Testis (tissue), 2 donors: ENCODE data around the gene TEX101.

ENCODE experiments used
- POLR2A ChIP-seq: fragments of 450-650 bp; IDR thresholded peaks from one replicate; pipeline ENCODE4 v1.6.1; 2017; ENCODE audit warnings: antibody characterized with exemption, mild to moderate bottlenecking, moderate library complexity
- TF ChIP-seq, protein P1 (sequence below), 3 experiments: fragments of 450-650 bp in 2 of 3; fragments of 200-600 bp in 1 of 3; sonication (generic) in 1 of 3; IDR thresholded peaks; one replicate each; pipeline ENCODE4 v1.5.1; 2016 to 2019; ENCODE audit warnings: antibody characterized with exemption in 3 of 3, mild to moderate bottlenecking in 2 of 3, moderate library complexity in 1 of 3

- TF ChIP-seq, protein P1, sequence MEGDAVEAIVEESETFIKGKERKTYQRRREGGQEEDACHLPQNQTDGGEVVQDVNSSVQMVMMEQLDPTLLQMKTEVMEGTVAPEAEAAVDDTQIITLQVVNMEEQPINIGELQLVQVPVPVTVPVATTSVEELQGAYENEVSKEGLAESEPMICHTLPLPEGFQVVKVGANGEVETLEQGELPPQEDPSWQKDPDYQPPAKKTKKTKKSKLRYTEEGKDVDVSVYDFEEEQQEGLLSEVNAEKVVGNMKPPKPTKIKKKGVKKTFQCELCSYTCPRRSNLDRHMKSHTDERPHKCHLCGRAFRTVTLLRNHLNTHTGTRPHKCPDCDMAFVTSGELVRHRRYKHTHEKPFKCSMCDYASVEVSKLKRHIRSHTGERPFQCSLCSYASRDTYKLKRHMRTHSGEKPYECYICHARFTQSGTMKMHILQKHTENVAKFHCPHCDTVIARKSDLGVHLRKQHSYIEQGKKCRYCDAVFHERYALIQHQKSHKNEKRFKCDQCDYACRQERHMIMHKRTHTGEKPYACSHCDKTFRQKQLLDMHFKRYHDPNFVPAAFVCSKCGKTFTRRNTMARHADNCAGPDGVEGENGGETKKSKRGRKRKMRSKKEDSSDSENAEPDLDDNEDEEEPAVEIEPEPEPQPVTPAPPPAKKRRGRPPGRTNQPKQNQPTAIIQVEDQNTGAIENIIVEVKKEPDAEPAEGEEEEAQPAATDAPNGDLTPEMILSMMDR (IDR thresholded peaks at IDR 0.05), result no peak
- no peak for TF ChIP-seq POLR2A
Measured at GRCh38 chr19:43406297-43406696, 8.4 kb upstream of the TEX101 start.
